ENCODE results near the gene RFLNA.
"Not testable (repeated sequence)": the region's sequence is repeated elsewhere in the genome, so short reads cannot be mapped to it uniquely, and the experiment has no call there.

RFLNA gene

DNA sequence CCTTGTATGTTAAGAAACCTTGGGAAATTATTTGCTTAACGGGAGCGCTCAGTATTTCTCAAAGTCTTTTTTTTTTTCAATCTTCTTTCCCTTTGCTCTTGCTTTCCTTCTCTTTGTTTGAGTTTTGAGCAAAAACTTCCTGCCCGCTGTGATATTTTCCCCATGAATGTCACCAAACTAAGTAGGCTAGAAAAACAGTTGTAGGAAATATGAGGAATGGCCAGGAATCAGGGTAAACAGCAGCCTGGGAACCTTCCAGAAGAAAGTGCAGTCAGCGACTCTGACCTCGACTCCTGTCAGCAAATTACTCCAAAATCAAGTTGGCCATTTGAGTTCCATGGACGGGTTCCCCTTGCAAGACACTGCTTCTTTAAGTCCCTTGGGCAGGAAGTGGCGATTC lies 11.6 kb upstream of the RFLNA start:
- DNase-seq: no peak

DNA sequence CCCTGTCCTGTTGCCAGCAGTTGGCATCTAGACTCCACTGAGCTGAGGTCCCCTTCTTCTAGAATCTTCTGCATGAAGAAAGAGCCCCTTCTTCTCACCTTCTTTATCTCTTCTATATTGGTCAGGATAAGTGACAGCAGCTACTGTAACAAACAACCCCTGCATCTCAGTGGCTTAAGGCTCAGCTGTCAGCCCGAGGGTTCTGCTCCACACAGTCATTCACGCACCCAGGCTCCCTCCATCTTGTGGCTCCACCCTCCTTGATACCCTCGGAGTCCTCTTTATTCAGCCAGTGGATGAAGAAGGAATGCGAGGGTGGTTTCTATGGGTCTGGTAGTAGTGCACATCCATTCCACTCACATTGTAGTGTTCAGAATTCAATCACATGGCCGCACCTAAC lies 10.5 kb upstream of the RFLNA start:
- DNase-seq: no peak

DNA sequence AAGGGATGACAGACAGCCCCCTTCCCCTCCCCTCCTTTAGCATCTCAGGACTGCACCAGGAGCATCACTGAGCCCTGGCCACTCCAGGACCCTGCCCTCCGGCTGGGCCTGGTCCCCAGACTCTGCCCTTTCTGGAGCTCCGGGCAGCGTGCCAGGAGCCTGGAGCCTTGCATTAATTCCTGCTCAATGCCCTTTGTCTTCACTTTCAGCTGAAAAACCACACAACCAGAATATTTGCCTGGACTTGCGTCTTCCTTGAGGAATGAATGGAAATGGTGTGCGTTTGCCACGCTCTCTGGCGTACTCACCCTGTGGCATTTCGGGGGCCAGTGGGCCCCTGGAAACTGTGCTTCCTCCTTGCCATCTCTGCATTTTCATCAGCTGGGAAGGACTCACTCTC lies 8.5 kb upstream of the RFLNA start:
- DNase-seq: no peak

DNA sequence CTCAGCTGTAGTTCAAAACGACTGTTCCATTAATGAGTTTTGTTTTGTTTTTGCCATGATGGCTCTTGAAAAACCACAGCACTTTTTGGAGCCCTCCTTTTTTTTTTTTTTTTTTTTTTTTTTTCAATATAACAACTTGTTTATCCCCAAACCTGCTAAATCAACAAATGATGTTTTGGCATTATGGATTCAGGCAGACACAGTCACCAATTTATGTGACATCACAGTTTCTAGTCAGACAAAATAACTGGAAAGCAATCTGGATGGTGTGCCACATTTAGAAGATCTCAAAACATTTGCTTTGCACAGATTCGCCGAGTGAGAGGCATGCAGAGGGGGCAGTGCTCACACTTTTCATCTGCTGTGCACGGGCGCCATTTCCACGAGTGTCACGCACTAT lies 7.9 kb upstream of the RFLNA start:
- DNase-seq: no peak

DNA sequence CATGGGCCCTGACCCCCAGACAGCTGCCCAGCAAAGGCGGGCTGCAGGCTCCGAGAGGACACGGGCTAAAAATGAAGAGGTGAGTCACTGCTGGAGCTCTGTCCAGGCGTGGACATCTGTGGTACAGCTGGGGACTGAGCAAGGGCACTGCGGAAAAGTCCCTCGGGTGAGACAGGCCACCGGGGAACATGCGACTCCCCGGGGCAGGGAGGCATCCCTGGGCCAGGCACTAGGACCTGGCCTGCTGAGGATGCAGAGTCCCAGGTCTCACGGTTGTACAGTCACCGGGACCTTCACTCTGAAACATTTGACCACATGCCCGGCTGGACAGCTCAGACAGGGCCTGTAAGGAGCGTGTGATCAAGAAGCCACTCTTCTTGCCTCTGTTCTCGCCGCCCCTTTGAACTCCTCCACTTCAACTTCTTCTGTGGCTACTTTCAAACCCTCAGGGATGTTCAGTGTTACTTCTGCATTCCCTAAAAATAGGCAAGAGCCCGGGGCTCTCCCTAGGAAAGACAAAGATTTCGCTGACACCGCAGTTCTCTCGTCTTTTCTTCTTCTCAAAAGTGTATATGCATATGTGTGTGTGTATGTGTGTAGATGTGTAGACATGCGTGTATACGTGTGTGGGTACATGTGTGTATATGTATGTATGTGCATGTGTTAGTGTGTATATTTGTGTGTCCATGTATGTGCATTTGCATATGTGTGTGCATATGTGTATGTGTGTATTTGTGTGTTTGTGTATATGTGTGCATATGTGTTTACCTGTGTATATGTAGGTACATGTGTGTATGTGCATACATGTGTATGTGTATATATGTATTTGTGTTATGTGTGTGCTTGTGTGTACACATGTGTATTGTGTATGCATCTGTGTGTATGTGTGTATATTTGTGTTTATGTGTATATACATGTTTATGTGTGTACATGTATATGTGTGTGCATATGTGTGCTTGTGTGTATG lies 5.0 kb upstream of the RFLNA start:
- DNase-seq: no peak

DNA sequence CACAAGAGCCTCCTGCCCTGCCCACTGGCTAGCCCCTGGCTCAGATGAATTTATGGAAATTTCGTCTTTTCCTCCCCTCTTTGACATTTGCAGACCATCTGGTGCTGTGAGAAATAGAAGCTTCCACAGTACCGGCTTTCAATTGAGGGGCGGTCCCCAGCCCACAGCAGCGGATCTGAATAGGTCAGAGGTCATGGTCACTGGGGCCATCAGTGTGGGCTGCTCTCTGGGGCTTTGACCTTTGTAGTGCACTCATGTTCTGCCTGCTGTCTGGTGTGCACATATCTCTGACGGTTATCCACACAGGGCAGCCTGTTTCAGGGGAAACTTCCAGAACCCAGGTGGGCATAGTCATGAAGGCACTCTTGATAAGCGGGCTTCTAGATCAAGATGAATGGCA lies 2.5 kb upstream of the RFLNA start:
- no peak for DNase-seq

DNA sequence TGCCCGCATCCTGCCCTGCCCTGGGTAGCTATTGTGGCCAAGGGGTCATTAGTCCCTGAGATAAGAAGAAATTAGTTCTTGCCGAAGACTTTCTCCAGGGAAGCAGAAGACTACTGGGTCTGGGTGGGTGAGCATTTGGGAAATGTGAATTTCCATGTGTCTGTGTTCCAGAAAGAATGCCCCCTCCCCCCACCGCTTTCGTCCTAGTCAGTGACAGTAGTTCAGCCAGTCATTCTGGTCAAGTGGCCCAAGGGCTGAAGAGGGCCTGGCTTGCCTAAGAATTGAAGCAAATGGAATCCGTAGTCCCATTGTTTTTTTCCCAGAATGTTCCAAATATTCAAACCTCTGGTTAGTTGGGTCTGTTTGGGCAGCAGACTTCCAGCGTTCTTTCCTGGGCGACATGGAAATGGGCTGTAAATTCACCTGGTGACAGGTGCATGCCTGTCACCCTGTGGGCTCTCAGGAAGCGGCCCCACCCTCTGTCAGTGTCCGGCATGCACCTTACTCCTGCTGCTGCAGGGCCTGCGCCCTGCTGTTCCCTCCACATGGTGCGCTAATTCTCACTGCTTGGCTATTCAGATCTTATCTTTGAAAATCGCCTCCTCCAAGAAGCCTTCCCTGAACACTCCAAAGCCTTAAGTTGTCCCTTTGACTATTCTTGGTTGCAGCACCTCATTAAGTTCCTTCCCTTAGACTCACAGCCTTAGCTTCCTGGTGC lies 1.4 kb upstream of the RFLNA start:
- DNase-seq: no peak

DNA sequence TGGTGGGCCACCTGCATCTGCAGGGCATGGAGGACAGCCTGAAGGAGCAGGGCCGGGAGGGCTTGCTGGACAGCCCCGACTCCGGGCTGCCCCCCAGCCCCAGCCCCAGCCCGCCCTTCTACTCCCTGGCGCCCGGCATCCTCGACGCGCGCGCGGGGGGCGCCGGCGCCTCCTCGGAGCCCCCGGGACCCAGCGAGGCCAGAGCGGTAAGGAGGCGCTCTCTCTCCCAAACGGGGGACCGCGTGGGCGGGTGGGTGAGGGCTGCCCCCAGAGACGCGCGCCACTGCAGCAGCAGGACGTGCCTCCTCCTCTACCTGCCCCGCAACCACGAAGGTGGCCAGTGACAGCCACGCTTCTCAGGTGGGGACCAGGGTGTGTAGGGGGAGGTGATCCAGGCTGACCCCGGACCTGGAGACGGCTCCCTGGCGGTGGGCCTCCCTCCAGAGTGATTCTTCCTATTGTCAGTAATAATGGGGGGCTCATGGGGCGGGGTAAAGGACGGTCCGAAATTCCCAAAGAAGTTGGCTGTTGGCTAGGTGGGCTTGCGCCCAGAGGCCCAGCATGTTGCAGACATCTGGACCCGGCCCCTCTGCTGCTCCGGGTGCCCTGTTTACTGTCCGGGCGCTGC lies 652 bp downstream of the RFLNA start:
- no peak for DNase-seq

DNA sequence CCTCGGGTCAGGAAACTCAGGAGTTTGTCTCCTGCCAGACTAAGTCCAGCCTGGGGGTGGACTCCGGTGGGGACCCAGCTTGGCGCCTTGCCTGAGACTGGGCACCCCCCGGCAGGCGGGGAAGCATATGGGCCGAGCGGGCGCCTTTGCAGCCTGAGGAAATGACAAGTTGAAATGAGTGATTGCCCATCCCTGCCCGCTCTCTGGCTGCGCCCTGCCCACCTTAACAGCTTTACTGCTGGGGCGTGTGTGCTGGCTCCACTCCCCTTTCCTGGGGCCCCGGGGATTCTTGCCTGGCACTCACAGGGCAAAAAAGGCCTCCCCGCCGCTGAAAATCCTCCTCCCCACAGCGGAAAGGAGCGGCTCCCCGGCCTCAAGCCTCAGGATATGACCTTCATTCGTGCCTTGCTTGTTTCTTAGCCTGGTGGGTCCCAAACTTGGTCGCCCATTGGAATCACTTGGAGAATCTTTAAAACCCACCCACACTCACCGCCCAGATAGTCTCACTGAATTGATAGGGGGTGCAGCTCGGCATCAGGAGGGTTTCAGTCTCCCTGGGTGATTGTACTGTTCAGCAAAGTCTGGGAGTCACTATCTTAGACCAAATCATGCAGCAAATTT lies 1.5 kb downstream of the RFLNA start:
- no peak for DNase-seq

DNA sequence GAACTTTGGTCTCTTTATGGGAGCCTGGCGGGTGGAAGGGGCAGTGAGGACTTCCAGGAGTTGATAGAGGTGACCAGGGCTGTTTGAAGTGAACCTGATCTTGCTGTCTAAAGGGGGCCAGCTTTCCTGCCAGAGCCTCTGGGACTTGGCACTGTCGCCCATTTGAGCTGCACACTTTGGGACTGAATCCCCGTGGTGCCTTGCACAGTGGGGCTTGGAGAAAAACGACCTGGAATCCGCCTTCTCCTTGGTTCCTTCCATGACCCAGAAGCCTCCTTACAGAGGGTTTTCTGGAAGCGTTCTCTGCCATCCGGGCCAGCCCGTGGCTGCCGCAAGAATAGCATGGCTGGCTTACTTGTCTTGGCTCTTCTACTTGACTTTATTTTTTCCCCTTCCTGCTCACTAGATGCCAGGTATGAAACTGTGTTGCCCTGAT lies 2.0 kb downstream of the RFLNA start:
- no peak for DNase-seq

DNA sequence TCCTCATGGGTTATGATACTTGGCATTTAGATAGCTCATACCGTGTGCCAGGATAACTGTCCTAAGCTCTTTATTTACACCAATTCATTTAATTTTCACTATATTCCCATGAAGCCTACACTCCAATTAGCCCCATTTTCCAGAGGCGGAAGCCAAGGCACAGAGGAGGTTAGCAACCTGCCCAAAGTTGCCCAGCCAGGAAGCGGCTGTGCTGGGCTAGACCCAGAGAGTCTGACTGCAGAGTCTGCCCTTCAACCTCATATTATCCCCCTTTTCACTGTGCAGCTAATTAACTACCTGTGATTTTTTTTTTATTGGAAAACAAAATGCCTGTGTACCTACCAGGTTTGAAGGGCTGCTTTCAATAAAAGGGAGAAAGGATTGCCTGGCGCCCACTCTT lies 2.5 kb downstream of the RFLNA start:
- no peak for DNase-seq

DNA sequence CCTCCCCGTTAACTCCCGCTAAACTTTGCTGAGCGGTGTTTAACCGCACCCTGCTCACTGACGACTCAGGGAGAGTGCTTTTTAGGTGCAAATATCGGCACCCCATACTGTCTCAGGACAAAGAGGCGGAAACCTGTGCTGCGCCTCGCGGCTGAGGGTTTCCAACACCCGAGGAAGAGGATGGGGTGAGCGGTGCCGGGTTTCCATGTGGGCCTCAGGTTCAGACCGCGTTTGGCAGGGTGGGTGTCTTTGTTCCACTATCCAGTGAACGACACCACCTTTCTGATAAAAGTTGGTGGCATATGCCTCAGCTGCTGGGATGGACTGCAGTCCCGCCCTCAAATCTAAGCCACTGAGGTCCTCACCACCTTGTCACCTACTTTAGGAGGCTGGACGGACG lies 3.0 kb downstream of the RFLNA start:
- no peak for DNase-seq

DNA sequence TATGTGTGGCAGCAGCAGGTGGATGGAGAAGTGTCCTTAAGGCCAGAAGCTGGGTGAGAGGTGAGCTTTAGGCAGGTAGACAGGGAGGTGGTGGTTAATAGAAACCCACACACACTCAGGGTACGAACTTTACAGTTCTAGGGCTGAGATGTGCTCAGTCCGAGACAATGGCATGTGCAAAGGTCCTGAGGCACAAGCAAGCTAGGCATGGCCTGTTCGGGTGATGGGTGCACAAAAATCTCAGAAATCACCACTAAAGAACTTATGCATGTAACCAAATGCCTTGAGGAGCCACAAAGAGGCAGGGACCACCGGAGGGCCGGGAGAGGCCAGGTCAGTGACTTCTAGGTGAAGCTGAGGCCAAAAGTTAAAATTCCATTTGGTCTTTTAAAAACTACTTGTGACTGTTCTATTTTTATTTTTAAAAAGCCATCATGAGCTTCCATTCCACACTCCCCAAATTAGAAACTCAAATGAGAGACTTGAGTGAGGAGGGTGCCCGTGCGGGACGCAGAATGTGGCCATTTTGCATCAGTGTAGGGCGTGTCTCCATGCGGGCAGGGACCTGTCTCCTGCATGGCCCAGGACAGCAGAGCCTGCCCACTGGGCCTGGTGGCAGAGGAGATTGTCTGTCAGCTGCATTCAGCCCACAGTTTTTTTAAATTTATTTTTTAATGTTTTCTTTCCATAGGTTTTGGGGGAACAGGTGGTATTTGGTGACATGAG lies 4.0 kb downstream of the RFLNA start:
- no peak for DNase-seq

DNA sequence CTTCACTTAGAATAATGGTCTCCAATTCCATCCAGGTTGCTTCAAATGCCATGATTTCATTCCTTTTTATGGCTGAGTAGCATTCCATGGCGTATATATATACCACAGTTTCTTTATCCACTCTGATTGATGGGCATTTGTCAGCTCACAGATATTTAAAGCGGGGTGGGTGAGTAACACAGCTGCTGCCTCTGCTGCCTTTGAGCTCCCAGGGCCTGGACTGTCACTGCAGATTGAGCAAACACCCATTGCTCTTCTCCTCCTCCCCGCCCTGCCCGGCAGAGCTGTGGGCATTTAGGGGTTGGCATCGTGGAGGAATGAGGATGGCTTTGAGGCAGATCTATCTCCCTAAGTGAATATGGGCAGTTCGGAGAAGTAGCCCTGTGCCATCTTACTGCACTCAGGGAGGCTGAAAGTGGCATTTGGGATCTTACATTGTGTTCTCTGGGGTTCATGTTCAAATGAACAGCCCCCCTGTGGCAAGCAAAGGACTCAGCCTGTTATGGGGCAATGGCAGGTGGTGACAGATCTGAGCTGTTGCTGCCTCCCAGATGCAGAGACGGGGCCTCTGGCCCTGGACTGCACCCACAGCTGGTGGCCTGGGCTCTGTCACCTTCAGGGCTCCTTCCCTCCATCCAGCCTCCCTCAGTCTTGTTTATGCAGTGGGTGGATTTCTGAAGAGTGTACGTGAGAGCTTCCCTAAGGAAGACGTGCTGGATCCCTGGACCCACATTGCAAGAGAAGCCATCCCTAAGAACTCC lies 4.9 kb downstream of the RFLNA start:
- DNase-seq: no peak

DNA sequence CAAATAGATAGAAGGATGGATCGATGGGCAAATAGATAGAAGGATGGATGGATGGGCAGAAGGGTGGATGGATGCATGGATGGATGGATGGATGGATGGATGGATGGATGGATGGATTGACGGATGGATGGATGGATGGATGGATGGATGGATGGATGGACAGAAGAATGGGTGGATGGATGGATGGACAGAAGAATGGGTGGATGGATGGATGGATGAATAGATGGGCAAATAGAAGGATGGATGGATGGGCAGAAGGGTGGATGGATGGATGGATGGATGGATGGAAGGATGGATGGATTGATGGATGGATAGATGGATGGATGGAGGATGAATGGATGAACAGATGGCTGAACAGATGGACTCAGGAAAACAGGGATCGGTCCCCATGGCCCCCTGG lies 5.8 kb downstream of the RFLNA start:
- not testable (repeated sequence) for DNase-seq

DNA sequence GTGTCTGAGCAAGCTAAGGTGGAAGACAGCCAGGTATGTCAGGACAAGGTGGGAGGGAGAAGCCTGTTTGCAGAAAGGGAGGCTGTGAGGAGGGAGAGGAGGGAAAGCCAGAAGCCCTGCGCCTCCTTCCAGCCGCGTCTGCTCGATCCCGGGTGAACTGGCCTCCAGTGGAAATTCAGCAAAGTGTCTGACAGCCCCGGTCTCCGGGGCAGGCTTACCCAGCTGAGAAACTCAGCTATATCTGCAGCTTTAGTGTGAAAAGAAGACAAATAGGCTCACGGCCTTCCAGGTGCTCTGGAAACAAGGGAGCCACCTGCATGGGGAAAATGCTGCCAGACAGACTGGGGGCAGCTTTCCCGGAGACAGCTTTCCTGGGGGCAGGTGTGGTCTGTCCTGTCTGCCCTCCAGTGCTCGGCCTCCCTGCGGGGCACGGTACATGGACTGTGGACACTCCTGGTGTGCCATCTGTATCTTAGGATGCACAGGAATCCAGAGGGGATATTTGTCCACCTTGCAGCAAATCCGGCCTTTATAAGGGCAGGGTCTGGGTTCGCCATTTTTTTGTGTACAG lies 6.3 kb downstream of the RFLNA start:
- no peak for DNase-seq

DNA sequence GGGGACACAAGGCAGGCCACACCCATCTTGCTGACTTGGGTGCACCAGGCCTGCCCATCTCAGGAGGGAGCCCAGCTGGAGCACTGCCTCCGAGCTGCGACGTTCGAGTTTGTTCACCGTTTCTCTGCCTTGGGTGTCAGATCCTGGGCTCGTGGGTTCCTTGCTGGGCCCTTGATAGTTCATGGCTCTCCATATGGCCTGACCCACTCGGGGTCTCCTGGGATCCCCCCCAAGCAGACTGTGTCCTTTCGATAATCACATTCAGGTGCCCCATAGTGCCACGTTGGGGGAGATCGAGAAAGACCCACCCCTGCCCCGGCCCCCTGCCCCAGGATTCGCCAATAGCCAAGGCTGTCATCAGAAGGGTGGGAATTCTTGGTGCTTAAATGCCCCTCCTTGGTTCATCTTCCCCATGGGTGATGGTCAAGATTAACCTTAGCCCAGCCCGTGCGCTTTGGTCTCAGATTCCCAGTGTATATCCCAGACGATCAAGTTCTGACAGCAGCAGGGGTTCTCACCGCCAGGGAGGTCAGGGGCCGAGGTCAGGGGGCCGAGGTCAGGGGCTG lies 7.4 kb downstream of the RFLNA start:
- no peak for DNase-seq

DNA sequence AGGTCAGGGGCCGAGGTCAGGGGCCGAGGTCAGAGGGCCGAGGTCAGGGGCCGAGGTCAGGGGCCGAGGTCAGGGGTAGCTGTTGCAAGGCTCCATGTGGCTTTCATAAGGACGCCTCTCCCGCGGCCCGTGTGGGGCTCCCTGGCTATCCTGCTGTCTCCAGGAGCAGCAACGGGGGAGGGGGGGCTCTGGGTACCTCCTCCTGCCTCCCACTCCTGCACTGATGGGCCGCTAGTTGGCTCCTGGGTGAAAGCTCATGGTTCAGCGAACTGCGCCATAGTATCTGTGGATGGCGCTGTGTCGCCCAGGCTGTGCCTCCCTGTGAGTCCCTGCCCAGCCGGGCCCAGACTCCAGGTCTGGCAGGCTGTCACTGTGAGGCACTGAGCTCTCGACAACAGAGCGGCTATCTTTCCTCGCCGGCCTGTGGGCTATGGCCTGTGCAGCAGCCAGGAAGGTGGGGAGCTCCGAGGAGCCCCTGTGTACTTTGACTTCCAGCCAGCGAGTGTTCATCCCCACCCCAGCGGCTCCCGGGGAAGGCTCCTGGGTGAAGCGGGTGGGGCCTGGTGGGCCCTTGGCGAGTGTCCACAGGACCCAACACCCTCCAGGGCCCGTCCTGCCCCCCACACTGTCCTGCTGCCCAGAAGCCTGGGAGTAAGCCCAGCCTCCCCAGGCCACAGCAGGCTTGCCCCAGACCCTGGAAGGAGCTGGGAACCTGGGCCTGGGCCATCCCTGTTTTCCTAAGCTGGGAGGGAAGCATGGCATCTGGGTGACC lies 8.1 kb downstream of the RFLNA start:
- DNase-seq: no peak

DNA sequence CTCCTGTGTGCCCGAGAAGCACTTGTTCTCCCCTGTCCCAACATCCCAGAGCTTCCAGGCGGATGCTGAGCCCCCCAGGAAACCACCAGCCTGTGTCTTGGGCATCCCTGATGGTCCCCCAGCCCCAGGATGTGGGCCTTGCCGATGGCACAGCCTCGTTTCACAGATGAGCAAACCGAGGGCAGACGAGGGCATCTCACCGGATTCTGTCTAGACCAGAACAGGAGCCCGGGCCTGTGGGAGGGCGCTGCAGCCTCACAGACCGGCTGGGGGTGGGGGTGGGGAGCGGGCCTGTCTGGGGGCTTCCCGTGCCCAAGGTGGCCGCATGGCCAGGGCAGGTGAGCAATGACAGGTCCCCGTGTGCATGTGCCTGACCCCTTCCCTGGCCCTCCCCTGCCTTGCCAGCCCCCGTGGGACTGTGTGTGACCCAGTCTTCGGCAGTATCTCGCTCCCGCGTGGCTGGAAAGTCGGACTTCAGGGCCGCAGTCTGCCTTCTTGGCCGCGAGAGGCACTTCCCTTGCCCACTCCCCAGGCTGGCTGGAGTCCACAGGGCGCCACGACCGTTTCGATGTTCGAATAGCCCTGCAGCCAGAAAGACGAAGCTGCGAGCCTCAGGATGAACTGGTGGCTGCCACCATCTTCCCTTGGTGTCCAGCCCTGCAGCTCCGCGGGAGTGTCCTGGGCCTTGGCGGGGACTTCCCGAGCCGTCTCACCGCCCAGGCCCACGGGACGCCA lies 8.9 kb downstream of the RFLNA start:
- no peak for DNase-seq
